Esophagus muscularis mucosa (tissue), 4 donors: Measurements from ENCODE around the gene MYCN. TPM values are rescaled to one million over a fixed set of nuclear protein-coding genes. Genes with fewer than 3 reads are reported as not detected.
A peak's percentile ranks its signal among the peaks of the same experiment; 100 is the strongest.

Source experiments
- DNase-seq: peaks from one replicate; pipeline ENCODE4 v3.0.0-alpha.2; 2017; ENCODE audit errors: extremely low spot score
- H3K27ac ChIP-seq, 4 donors: fragments of 200-600 bp; sonication (generic); replicated peaks in 1 of 4; 1 replicate in 3 of 4; 2 replicates in 1 of 4; pipeline ENCODE4 v1.5.1; 2016 to 2019; ENCODE audit warnings: mild to moderate bottlenecking in 1 of 4
- H3K27me3 ChIP-seq, 4 donors: fragments of 200-600 bp; sonication (generic); one replicate each; pipeline versions ENCODE4 v1.5.1 to v1.6.0; 2016 to 2019
- H3K36me3 ChIP-seq, 4 donors: fragments of 200-600 bp; sonication (generic); one replicate each; pipeline ENCODE4 v1.5.1; 2016 to 2019
- H3K4me1 ChIP-seq, 4 donors: fragments of 200-600 bp; sonication (generic); one replicate each; pipeline ENCODE4 v1.5.1; 2016 to 2019
- H3K4me3 ChIP-seq, 4 donors: fragments of 200-600 bp; sonication (generic); 1 replicate in 2 of 4; 2 replicates in 2 of 4; pipeline ENCODE4 v1.5.1; 2016 to 2019; ENCODE audit warnings: mild to moderate bottlenecking in 4 of 4, moderate library complexity in 1 of 4
- H3K9me3 ChIP-seq, 4 donors: fragments of 200-600 bp; sonication (generic); 1 replicate in 3 of 4; 2 replicates in 1 of 4; pipeline ENCODE4 v1.5.1; 2016 to 2019
- CTCF ChIP-seq, 3 experiments: fragments of 200-600 bp in 2 of 3; fragments of 450-650 bp in 1 of 3; sonication (generic) in 2 of 3; IDR thresholded peaks; one replicate each; pipeline ENCODE4 v1.5.1; 2017 to 2019; ENCODE audit warnings: antibody characterized with exemption in 3 of 3, mild to moderate bottlenecking in 2 of 3, moderate library complexity in 1 of 3
- EP300 ChIP-seq: sonication (generic); formaldehyde crosslinking; IDR thresholded peaks from one replicate; pipeline ENCODE4 v1.6.1; 2017; ENCODE audit warnings: antibody characterized with exemption
- POLR2A ChIP-seq: fragments of 450-650 bp; IDR thresholded peaks from one replicate; pipeline ENCODE4 v1.6.1; 2017; ENCODE audit warnings: antibody characterized with exemption, moderate library complexity, mild to moderate bottlenecking, low read depth
- POLR2AphosphoS5 ChIP-seq, 2 donors: sonication (generic); formaldehyde crosslinking; IDR thresholded peaks; one replicate each; pipeline ENCODE4 v1.6.1; 2017; ENCODE audit warnings: antibody characterized with exemption in 2 of 2
- WGBS: methylation state at CpG from one replicate; pipeline ENCODE4 v1.1.5; 2018; 5-methylcytosine and 5-hydroxymethylcytosine counted together
- intact Hi-C: fragments of 100-400 bp; cut with DNase I; formaldehyde crosslinking; loops from one replicate; pipeline ENCODE4 v1.15.1; 2023
- total RNA-seq, 4 donors: library from RNA; depleted of rRNA; stranded (reverse); fragments of >200 nt; gene quantifications; one replicate each; pipeline versions ENCODE4 v1.1.0 to v1.2.1, GENCODE V29; 2016

MYCN gene
- total RNA-seq, 4 donors from 2014 or later, result 0.83 to 1.2 (median 1.1) TPM

- H3K9me3 ChIP-seq, result no peaks in the 10 kb centered on the region
- no peak for TF ChIP-seq POLR2AphosphoS5 (IDR thresholded peaks at IDR 0.05)
- no peak for TF ChIP-seq EP300
- TF ChIP-seq POLR2A, result no peak
- no peak for TF ChIP-seq CTCF (IDR thresholded peaks at IDR 0.05)
- no peak for DNase-seq
- H3K4me1 ChIP-seq, result peaks cover 41 to 49% (median 47%) of the 10 kb centered on the region in 4 donors
- H3K36me3 ChIP-seq, result no peaks in the 10 kb centered on the region
- H3K27me3 ChIP-seq, result peaks cover 0 to 60% (median 20%) of the 10 kb centered on the region in 4 donors
- intact Hi-C loops, result loop anchor here (10.0 kb wide), 1 partner anchor 343 kb away; no protein-coding TSS in a partner anchor
- H3K4me3 ChIP-seq, result peak overlapping the region; percentile 47 to 63 (median 51)
- no peak overlapping the region for H3K27ac ChIP-seq
- 0% methylated on average over 12 of the region's 98 CpGs for WGBS
Observed at GRCh38 chr2:15941871-15942710, 1.7 kb downstream of the MYCN start.

GRCh38 chr2:15942711-15943345 is 2.5 kb downstream of the MYCN start:
- Histone ChIP-seq H3K27me3 (peaks cover 0 to 60% (median 20%) of the 10 kb centered on the region in 4 donors), H3K27ac (no peak overlapping the region)
- WGBS, result 38% methylated on average over 10 of the region's 34 CpGs

DNA sequence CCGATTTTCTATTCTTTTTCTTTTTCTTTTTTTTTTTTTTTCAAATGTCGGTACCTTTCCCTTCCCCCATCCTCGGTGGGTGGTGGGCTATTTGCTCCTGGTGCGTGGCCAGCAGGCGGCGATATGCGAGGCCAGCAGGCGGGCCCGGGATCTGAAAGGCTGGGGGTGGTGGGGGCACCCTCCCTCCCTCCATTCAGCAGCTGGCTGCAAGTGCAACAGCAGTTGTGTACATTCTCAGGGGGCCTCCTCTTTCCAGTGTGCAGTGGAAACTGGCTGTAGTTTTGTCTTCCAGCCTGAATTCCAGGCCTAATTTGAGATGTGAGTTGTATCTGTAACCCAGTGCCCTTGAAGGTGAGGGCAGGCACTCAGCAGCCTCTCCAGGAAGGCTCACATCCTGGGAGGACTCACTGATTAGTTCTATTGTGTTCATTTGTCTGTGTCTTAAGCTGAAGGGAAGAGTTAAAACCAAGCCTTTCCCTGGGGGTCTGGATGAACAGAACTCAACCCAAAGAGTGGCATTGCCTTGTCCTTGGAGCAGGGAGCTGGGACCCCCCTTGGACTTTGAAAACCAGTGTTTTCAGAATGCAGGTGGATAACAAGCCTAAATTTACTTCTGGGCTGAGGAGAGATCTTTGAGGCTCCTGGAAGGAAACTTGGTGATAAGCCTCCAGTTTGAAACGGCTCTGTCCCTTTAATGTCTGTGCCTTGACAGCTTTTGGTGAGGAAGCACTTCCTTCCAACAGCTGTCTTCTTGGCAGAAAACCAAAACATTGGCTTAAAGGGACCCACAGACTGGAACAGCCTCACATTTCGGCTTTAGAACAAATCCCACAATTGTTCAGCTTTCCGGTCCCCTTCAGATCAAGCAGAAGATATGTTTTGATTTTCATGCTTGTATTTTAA is 3.3 kb downstream of the MYCN start:
- Histone ChIP-seq H3K27ac (peak overlapping the region in 1 of 4 donors; percentile 7), H3K9me3 (no peaks in the 10 kb centered on the region), H3K4me1 (peaks cover 41 to 49% (median 47%) of the 10 kb centered on the region in 4 donors), H3K36me3 (no peaks in the 10 kb centered on the region), H3K27me3 (peaks cover 0 to 55% (median 20%) of the 10 kb centered on the region in 4 donors), H3K4me3 (peak overlapping the region in 2 of 4 donors; percentile 2 to 49)
- intact Hi-C loops, result loop anchor here (10.0 kb wide), 1 partner anchor 341 kb away; no protein-coding TSS in a partner anchor
- 18% methylated on average over 12 of the region's 12 CpGs for WGBS
- TF ChIP-seq EP300, result no peak
- peak in 1 of 3 experiments; percentile 17 for TF ChIP-seq CTCF (IDR thresholded peaks at IDR 0.05)
- no peak for DNase-seq

More at GRCh38 chr2:15942711-15943345, 2.5 kb downstream of the MYCN start:
- intact Hi-C loops, result loop anchor here (10.0 kb wide), 1 partner anchor 342 kb away; no protein-coding TSS in a partner anchor
- Histone ChIP-seq H3K4me1 (peaks cover 41 to 49% (median 47%) of the 10 kb centered on the region in 4 donors), H3K36me3 (no peaks in the 10 kb centered on the region), H3K9me3 (no peaks in the 10 kb centered on the region), H3K4me3 (peak overlapping the region; percentile 47 to 63 (median 51))
- no peak for DNase-seq
- TF ChIP-seq POLR2AphosphoS5 (IDR thresholded peaks at IDR 0.05) (no peak), EP300 (no peak), POLR2A (no peak), CTCF (IDR thresholded peaks at IDR 0.05) (no peak)

DNA sequence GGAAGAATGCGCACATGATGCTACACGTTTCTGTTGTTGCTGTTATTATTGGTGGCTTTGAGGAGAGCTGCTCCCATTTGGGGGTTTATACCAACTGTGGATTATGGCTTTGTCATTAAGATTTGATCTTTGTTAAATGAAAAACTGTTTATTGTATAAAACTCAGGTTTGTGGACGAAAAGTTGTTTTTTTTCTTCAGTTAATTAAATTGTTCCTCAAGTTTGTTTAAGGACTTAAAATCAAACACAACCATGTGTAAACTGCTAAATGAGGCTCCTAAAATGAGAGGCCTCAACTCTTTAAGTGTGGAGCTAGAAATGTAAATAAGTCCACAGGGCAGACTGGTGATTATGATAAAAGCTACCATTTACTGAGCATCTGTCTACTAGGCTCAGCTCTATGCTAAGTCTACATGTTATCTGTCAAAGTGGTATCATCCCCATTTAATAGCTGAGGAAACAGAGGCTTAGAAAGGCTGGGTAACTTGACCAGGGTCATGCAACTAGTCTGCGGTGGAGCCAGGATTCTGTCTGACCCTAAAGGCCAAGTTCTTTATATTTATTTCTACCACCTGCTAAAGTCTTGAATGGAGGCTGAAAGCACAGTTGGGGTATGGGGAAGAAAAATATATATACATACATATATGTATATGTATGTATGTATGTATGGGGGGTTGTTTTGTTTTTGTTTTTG is 4.1 kb downstream of the MYCN start:
- DNase-seq, result no peak
- WGBS, result 76% methylated on average over 4 of the region's 4 CpGs
- Histone ChIP-seq H3K4me3 (no peak overlapping the region), H3K36me3 (no peaks in the 10 kb centered on the region), H3K27ac (no peak overlapping the region), H3K4me1 (peaks cover 38 to 46% (median 43%) of the 10 kb centered on the region in 4 donors), H3K27me3 (peaks cover 0 to 51% (median 20%) of the 10 kb centered on the region in 4 donors), H3K9me3 (no peaks in the 10 kb centered on the region)
- TF ChIP-seq EP300, result no peak
- no peak for TF ChIP-seq POLR2A
- no peak for TF ChIP-seq CTCF (IDR thresholded peaks at IDR 0.05)
- intact Hi-C loops, result loop anchor here (10.0 kb wide), 1 partner anchor 340 kb away; no protein-coding TSS in a partner anchor
